Measurements from ENCODE around the gene RHNO1.

GRCh38 chr12:2937500-2937899 is 60.5 kb downstream of the RHNO1 start:
- TF ChIP-seq EZH2 (optimal IDR thresholded peaks at IDR 0.05; ENCODE audit: low read depth, low read length) (no peak), CTCF (IDR thresholded peaks at IDR 0.05; ENCODE audit: low read length) (no peak)
